ENCODE data around the gene ADGRE3. TPM values are rescaled to one million over a fixed set of nuclear protein-coding genes. Genes with fewer than 3 reads are reported as not detected.

Gene ADGRE3
- total and polyA plus RNA-seq, 2 of the 4 experiments (the other 2 are of a cell fraction): not detected

DNA sequence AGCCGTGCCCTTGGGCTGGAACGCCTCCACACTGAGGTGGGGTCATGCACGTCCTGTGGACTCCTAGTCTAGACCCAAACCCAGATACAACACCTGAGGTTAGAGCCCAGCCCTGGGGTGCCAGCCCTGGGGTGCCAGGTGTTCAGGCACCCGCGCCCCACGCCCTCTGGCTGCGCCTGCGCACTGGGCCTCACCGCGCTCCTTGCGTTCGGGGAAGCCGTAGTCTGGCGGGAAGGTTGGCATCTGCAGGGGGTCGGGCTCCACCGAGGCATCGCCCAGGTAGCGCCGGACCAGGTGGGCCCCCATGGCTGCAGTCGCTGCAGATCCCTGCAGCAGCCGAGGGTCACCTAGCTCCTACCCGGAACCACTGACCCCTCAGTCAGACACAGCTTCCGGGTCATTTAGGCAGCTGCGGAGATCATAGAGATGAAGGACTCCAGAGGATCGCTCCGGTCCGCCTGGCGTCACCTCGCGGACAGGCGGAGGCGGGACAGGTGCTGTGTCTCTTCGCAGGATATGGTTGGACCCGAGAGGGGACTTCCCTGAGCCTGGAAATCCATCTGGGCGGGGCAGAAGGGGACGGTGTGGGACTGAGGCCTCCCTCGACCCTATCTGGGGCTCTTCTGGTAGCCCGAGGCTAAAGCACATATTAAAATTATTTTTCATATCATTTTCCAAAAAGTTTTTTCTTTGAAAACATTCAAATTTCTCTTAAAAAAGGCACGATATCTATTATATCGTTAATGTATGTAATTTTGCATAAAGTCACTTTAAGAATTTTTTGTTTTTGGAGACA is 102.8 kb downstream of the ADGRE3 start, which contains the start of gene NDUFB7 (continued):
- TF ChIP-seq CTCF (conservative IDR thresholded peaks at IDR 0.05; ENCODE audit: low read depth, low read length): peak; percentile 85
